GM12865 (cell line): ENCODE results near the gene VKORC1L1.
"Not testable (repeated sequence)": the region's sequence is repeated elsewhere in the genome, so short reads cannot be mapped to it uniquely, and the experiment has no call there.

Source experiments
- DNase-seq: peaks from one replicate; pipeline ENCODE4 v3.0.0; 2010; ENCODE audit warnings: low read depth
- H3K4me3 ChIP-seq: 2 replicates; pipeline ENCODE4 v1.5.1; 2011; ENCODE audit warnings: mild to moderate bottlenecking, low read depth, low read length, control low read depth
- TF ChIP-seq, protein P1 (sequence below): IDR thresholded peaks from 2 replicates; pipeline ENCODE4 v1.5.1; 2011; ENCODE audit warnings: low read length, control low read depth, low read depth, inconsistent platforms; ENCODE audit not compliant: insufficient read depth; ENCODE audit errors: missing control alignments

Gene VKORC1L1

GRCh38 chr7:65846008-65846570, 26.8 kb upstream of the VKORC1L1 start:
- TF ChIP-seq, protein P1, sequence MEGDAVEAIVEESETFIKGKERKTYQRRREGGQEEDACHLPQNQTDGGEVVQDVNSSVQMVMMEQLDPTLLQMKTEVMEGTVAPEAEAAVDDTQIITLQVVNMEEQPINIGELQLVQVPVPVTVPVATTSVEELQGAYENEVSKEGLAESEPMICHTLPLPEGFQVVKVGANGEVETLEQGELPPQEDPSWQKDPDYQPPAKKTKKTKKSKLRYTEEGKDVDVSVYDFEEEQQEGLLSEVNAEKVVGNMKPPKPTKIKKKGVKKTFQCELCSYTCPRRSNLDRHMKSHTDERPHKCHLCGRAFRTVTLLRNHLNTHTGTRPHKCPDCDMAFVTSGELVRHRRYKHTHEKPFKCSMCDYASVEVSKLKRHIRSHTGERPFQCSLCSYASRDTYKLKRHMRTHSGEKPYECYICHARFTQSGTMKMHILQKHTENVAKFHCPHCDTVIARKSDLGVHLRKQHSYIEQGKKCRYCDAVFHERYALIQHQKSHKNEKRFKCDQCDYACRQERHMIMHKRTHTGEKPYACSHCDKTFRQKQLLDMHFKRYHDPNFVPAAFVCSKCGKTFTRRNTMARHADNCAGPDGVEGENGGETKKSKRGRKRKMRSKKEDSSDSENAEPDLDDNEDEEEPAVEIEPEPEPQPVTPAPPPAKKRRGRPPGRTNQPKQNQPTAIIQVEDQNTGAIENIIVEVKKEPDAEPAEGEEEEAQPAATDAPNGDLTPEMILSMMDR = no peak
- no peak for DNase-seq
- no peak overlapping the region for H3K4me3 ChIP-seq

- H3K4me3 ChIP-seq, DNase-seq: not testable (repeated sequence)
Measured at GRCh38 chr7:65853426-65853825, 19.4 kb upstream of the VKORC1L1 start.

DNA sequence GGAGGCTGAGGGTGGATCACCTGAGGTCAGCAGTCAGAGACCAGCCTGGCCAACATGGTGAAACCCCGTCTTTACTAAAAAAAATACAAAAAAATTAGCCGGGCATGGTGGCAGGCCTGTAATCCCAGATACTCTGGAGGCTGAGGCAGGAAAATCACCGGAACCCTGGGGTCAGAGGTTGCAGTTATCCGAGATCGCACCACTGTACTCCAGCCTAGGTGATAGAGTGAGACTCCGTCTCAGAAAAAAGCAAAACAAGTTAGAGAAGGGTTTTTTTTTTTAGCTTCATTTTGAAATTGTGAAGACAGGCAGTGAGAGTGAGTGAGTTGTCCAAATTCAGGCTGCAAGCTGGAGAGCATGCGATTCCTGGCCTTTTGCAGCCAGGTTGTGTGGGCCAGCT, 19.0 kb upstream of the VKORC1L1 start:
- H3K4me3 ChIP-seq = not testable (repeated sequence)

DNA sequence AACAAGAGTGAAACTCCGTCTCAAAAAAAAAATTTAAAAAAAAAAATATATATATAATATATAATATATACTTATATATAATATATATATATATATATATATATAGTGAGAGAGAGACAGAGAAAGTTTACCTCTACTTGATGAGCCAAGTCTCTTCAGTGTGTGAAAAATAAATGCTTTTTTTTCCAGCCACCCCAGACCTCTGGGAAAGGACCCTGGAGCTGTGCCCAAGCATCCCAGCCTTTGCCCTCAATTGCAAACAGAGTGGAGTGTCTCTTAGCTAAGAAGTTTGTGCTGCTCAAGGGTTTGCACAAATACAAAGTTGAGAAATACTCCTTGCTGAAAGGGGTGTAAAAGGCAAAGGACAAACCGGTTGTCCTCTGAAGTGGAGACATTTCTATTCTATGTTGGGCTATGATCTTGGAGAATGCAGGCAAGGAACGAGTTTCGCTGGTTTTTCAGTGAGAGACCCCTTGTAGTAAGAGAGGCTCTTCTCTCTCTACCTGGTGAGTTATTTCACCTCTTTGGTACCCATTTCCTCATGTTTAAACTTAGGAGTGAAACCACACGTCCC, 15.5 kb upstream of the VKORC1L1 start:
- not testable (repeated sequence) for H3K4me3 ChIP-seq, DNase-seq

More for the DNA sequence above, 19.0 kb upstream of the VKORC1L1 start:
- DNase-seq = not testable (repeated sequence)

DNA sequence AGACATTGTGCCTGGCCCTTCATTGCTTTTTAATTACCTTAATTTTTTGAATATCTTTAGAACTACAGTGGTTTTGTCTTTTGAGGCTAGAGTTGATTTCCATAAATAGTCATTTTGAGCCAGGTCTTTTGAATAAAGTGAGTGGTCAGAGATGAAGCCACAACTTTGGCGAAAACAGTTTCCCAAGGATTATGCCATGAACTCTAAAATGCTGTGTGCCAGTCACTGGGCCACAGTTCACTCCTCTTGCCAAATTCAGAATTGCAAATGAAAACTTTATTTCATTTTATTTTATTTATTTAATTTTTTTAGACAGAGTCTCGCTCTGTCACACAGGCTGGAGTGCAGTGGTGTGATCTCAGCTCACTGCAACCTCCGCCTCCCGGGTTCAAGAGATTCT, 14.2 kb upstream of the VKORC1L1 start:
- DNase-seq, H3K4me3 ChIP-seq: not testable (repeated sequence)

DNA sequence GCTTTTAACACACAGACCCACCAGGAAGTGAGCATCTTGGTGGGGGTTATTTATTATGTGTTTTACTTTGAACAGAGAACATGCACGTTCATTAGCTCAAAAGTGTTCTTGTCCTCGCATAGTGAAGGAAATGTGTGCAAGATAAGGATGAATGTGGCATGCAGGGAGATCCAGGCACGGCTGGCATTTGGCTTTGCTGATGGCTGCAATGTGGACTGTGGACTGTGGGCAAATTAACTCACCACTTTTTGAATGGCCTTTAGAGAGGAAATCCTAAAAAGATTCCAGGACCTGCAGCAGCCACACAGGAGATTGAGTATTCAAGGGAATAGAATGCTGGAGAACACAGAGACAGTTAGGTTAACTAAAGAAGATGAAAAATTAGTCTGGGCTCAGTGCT, 6.6 kb upstream of the VKORC1L1 start:
- not testable (repeated sequence) for H3K4me3 ChIP-seq, DNase-seq

DNA sequence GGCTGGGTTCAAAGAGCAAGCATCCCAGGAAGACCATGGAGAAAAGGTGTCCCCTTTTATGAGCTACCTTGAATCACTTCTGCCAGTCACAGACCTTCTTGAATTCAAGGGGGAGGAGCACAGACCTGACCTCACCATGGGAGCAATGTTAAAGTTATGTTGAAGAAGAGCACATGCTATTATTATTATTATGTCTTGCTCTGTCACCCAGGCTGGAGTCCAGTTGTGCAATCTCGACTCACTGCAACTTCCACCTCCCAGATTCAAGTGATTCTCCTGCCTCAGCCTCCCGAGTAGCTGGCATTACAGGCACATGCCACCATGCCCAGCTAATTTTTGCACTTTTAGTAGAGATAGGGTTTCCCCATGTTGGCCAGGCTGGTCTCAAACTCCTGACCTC, 5.2 kb upstream of the VKORC1L1 start:
- not testable (repeated sequence) for H3K4me3 ChIP-seq, DNase-seq

GRCh38 chr7:65869312-65869711, 3.6 kb upstream of the VKORC1L1 start:
- H3K4me3 ChIP-seq, DNase-seq: not testable (repeated sequence)

DNA sequence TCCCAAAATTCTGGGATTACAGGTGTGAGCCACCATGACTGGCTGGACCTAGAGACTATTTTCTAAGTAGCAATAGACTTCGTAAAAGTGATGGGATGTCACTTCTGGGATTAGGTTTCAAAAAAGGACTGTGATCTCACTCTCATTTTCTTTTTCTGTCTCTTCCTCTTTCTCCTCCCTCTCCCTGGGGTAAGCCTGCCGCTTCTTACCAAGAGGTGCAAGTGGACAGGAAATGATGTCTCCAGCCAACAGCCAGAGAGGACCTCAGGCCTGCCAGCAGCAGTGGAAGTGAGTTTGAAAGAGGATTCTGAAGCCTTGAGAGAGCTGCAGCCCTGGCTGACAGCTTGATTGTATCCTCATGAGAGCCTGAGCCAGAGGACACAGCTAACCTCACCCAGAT, 1.4 kb upstream of the VKORC1L1 start:
- not testable (repeated sequence) for H3K4me3 ChIP-seq
- peak; percentile 68 for DNase-seq

GRCh38 chr7:65873582-65874193, 814 bp downstream of the VKORC1L1 start:
- peak; percentile 30 for DNase-seq

DNA sequence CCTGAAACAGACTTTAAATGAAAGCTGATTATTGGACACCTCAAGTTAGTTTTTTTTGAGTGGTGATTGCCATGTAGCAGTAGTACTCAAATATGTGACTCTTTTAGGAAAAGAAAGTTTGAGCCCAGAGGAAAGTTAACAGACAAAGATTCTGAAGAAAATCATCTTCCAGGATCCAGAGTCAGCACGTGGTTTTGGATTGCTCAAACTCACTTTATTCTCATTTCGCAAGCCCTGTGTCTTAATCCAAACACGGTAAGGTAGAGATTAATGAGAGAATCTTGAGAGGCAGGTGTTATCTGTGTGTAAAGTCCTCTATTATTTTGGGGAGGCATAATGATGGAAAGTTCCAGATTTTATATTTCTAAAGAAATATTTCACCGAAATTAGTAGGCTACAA, 2.8 kb downstream of the VKORC1L1 start:
- DNase-seq, H3K4me3 ChIP-seq: not testable (repeated sequence)

More at GRCh38 chr7:65873582-65874193, 814 bp downstream of the VKORC1L1 start:
- H3K4me3 ChIP-seq = peak overlapping the region; percentile 82

DNA sequence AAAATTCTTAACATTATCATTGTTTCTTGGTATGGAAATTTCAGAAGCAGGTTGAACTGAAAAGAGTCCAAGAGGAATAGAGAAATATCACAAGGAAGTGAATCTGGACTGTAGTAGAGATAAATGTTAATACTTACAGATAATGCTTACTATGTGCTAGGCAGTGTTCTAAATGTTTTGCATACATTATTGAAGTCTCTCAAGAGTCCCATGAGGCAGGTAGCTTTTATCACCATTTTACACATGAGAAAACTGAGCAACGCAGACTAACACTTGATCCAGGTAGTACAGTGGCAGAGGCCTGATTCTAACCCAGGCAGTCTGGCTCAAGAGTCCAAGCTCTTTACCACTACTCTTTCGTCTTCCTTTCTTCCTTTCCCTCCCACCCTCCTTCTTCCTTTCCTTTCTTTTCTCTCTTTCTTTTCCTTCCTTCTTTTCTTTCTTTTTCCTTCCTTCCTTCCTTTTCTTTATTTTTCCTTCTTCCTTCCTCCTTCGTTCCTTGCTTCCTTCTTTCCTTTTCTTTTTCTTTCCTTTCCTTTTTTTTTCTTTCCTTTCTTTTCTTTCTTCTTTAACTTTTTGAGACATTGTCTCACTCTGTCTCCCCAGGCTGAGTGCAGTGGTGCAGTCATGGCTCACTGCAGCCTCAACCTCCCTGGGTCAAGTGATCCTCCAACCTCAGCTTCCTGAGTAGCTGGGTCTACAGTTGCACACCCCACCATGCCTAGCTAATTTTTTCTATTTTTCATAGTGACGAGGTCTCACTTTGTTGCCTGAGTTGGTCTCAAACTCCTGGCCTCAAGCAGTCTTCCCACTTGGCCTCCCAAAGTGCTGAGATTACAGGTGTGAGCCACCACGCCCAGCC, 6.6 kb downstream of the VKORC1L1 start:
- not testable (repeated sequence) for H3K4me3 ChIP-seq
- peak; percentile 23 for DNase-seq

DNA sequence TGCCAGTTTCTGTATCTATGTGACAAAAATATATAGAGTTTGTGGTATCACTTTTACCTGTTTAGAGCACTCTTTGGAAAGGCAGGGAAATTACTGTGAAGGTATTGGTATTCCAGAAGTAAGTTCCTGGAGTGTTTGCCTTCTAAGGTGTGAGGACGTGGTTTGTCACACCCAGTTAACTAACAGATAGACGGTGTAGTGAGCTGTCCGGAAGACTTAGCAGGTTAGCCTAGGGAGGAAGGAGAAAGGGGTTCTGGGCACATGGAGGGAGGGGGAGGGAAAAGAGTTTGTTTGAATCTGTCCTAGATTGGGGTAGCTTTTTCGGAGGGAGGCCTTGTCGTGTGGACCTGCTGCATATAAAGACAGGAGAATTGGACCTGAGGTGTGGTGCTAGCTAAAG, 7.4 kb downstream of the VKORC1L1 start:
- DNase-seq, H3K4me3 ChIP-seq: not testable (repeated sequence)

- not testable (repeated sequence) for H3K4me3 ChIP-seq, DNase-seq
Measured at GRCh38 chr7:65884983-65885382, 12.1 kb downstream of the VKORC1L1 start.

GRCh38 chr7:65885533-65885932, 12.7 kb downstream of the VKORC1L1 start:
- not testable (repeated sequence) for H3K4me3 ChIP-seq, DNase-seq

DNA sequence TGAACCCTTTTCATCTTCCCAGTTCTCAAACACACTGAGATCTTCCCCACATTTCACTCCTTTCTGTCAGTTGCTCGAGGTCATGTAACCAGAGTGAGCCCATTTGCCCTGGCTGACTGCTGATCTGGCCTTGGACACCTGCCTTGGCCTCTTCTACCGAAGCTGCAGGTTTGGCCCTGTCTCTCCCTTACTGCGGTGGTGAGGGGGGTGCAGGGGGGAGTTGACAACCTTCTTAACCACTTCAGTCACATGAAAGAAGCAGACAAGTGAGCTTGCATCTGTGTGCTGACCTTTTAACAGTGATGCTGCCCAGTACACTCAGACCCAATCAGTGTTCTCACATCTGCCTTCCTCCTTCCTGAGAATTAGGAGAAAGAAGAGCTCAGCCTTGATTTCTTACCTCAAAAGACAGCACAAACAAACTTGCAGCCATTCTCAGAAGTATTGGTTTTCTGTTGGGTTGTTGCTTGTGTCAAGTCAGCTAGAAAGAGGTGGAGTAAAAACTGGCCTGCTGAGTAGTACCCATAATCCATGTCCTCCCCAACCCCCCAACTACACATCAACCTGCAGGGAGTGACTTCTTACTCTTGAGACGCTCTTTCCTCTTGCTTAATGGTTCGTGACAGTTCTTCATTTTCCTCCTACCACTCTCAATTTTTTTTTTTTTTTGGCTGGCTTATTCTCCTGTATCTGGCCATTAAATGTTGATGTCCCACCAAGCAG, 15.7 kb downstream of the VKORC1L1 start:
- H3K4me3 ChIP-seq, DNase-seq: not testable (repeated sequence)

DNA sequence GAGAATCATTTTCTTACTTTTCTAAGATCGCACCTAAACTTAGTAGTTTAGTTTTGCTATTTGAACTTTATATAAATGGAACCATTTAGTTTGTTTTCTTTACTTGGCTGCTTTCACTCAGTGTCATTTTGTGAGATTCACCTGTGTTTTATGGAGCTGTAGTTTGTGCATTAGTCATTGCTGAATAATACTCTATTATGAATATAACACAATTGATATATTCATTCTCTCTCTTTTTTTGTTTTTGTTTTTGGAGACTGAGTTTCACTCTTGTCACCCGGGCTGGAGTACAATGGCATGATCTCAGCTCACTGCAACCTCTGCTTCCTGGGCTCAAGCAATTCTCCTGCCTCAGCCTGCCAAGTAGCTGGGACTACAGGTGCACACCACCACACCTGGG, 16.8 kb downstream of the VKORC1L1 start:
- DNase-seq, H3K4me3 ChIP-seq: not testable (repeated sequence)
